GM19438 (cell line): Measurements from ENCODE around the gene NRCAM.

Experiments
- ATAC-seq: cut with Tn5 transposase; IDR thresholded peaks from one replicate; pipeline ENCODE4 v1.9.1; 2021; ENCODE audit warnings: low read depth; ENCODE audit not compliant: unreplicated experiment

NRCAM gene

GRCh38 chr7:108460964-108461363, 4.7 kb upstream of the NRCAM start:
- no peak for ATAC-seq

DNA sequence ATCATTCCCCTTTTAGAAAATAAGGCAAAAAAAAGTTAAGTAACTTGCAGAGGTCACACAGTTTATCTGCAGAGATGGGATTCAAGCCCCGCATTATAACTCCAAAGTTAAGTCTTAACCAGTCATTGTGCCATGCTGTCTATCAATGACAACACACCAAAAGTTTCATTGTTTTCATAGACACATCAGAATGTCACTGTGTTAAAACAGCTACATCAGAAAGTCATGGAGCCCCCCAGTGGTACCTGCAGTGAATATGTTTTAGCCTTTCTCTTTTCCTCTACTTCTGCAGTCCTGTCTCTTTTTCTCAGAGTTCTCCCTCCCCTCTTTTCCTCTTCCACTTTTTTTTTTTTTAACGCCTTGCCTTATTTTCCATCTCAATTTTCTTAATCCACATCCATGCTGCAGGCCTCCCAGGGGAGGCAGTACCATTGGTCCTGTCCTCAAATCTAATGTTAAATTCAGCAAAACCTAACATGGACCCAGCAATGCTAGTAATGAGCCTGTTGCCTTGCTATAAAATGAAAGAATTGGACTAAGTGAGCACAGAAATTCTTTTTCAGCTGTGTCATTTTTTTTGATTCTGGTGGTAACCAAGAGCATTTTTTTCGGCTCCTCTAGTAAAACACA, 3.8 kb upstream of the NRCAM start:
- no peak for ATAC-seq

DNA sequence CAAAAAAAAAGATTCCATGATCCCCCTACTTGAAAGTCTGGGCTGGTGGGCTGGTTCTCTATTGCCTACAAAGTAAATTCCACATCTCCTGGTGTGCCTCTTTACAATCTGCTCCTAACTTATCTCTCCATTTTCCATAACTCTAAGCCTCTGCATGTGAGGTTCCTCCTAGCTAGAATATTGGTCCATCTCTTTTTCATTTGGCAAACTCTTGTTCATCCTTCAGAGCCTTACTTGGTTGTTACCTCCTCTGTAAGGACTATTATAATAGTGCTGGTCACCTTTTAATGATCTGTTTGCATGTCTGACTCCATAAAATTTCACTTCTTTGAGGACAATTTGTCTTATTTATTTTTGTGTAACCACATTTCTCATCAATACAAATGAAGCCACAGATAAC, 1.6 kb upstream of the NRCAM start:
- ATAC-seq, result no peak

- ATAC-seq, result no peak
Measured at GRCh38 chr7:108456845-108457540, 757 bp upstream of the NRCAM start.

DNA sequence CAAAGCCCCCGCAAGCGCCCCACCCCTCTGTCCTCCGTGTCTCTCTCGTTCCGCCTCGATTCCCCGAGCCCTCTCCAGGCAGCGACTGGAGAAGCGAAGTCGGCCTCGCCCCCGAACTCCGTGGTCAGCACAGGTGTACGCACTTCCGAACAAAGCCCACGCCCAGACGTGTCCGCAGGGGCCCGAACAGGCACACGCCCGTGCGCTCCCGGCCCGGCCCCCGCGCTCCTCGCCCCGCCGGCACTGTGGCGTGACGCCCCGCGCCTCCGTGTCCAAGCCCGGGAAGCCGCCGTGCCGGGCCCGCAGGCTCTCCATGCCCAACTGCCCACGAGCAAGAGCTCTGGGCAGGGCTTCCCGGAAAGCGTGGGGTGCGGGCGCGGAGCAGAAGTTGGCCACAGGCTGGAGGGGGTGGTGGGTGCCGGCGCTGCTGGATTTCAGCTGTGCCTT, 662 bp downstream of the NRCAM start:
- no peak for ATAC-seq

GRCh38 chr7:108454674-108455550, 1.3 kb downstream of the NRCAM start:
- no peak for ATAC-seq

GRCh38 chr7:108454317-108454673, 1.9 kb downstream of the NRCAM start:
- ATAC-seq, result no peak

DNA sequence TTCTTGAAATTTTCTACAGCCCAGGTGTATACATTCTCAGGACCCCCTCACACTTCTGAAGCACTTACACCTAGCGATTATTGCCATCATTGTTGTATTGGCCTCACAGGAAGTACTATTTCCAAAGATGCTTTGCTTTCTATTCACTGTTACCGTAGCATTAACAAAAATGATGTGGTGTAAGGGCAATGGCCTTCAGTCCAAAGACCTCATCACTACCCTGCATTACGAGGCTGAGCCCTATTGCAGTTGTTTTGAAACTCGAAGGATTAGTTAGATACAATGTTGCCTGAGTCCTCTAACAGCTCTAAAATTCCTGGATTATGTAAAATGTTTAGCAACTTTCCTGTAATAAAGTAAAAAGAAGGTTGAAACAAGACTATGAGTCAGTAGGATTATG, 2.9 kb downstream of the NRCAM start:
- ATAC-seq, result no peak

- ATAC-seq, result no peak
Measured at GRCh38 chr7:108452707-108453106, 3.5 kb downstream of the NRCAM start.

- ATAC-seq, result no peak
Measured at GRCh38 chr7:108451296-108451848, 4.9 kb downstream of the NRCAM start.

DNA sequence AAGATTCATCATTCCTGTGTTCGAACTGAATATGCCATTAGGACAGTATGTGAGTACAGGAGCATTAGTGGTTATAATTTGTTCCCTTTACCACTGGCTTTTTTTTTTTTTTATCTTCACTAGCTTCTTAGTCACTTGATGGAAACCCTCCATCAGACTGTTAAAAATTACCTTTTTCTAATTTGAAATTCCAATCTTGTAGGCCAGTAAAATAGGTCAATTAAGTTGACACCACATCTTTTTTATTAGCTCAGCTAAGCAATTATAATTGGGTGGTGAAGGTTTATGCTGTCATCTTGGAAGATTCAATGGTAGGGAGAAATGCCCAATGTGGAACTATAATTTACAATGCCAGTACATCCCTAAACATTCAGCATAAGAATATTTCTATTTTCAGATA, 6.1 kb downstream of the NRCAM start:
- ATAC-seq, result no peak

GRCh38 chr7:108449521-108449920, 6.7 kb downstream of the NRCAM start:
- ATAC-seq, result no peak

DNA sequence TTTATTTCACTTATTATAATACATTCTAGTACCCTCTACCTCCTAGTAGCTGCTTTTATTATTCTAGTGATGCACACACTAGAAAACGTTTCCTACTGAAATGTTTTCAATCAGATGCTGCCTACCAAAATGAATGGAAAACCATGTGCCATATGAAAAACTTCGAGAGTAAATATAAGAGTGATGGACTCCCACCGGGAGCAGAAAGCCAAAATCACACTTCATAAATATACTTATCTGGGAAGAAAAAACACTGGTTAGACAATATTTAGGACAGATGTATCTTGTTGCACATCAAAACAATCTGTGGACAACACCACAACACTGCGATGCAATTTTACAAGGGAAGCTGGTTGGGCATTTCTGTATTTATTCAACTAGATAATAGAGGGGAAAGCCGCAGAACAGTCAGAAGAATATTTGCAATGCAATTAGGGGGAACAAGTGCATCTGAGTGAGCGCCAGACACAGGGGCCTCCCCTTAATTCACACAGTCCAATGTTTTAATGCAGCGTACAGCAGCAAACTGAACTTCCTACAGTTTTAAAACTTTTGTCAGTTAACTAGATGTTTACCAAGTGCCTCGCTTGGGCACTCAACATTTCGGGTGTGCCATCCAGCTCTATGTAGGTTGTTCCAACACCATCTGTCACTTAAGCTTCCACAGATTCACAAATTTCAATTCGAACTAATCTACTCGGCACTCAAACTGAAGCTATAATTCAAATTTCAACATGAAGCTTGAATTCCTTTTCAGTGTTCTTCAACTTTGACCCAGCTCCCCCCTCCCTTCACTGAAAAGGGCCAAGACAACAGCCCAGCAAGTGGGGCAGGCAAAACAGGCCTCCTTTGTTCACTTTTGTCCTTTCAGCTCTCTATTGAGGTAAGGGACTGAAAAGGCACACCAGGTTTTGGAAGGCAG, 7.4 kb downstream of the NRCAM start:
- ATAC-seq, result no peak

- ATAC-seq, result no peak
Measured at GRCh38 chr7:108442039-108442568, 14.1 kb downstream of the NRCAM start.

GRCh38 chr7:108441392-108441955, 14.8 kb downstream of the NRCAM start:
- ATAC-seq, result no peak

GRCh38 chr7:108440613-108441012, 15.6 kb downstream of the NRCAM start:
- ATAC-seq, result no peak

- ATAC-seq, result no peak
Measured at GRCh38 chr7:108436906-108437305, 19.3 kb downstream of the NRCAM start.

- ATAC-seq, result no peak
Measured at GRCh38 chr7:108434010-108434409, 22.2 kb downstream of the NRCAM start.

GRCh38 chr7:108431099-108431498, 25.1 kb downstream of the NRCAM start:
- ATAC-seq, result no peak

DNA sequence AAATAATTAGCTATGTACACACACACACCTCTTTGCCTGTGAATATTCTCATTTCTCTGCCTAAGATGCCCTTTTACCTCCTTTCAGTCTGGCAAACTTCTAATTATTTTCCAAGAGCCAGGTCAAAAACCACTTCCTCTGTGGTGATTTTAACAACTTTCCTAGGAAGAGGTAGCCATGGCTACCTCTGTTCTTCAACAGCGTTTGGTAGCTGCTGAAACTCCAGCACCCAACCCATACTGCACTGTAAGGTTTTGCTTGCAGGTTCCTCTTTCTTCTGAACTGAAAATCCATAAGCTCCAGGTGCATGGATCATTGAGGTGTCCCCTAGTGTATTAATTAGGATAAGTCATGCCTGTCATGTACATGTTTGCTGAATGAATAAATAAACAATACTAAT, 25.6 kb downstream of the NRCAM start:
- ATAC-seq, result no peak
